Endodermal cell (in vitro differentiated cells): ENCODE results near the gene ORAI3. TPM values are rescaled to one million over a fixed set of nuclear protein-coding genes. Genes with fewer than 3 reads are reported as not detected.

Experiments used
- DNase-seq: peaks from one replicate; pipeline ENCODE4 v3.0.0-alpha.2; 2017
- H3K27ac ChIP-seq: 2 replicates; pipeline ENCODE4 v1.5.1; 2013; ENCODE audit warnings: mild to moderate bottlenecking, low read depth, low read length, moderate library complexity
- H3K27me3 ChIP-seq: 2 replicates; pipeline ENCODE4 v1.6.1; 2013; ENCODE audit warnings: mild to moderate bottlenecking, low read length, moderate library complexity; ENCODE audit not compliant: insufficient read depth, control insufficient read depth, poor library complexity, severe bottlenecking
- H3K36me3 ChIP-seq: 2 replicates; pipeline ENCODE4 v1.7.0; 2013; ENCODE audit warnings: mild to moderate bottlenecking, low read length, moderate library complexity; ENCODE audit not compliant: control insufficient read depth, insufficient read depth
- H3K4me1 ChIP-seq: one replicate; pipeline ENCODE4 v1.7.0; 2013; ENCODE audit warnings: low read length; ENCODE audit not compliant: control insufficient read depth, insufficient read depth
- H3K4me3 ChIP-seq: 2 replicates; pipeline ENCODE4 v1.5.1; 2013; ENCODE audit warnings: mild to moderate bottlenecking, low read length, moderate library complexity
- H3K9ac ChIP-seq: 2 replicates; pipeline ENCODE4 v1.6.1; 2013; ENCODE audit warnings: mild to moderate bottlenecking, low read length, moderate library complexity; ENCODE audit not compliant: poor library complexity, severe bottlenecking; ENCODE audit errors: extremely low read depth
- H3K9me3 ChIP-seq: 2 replicates; pipeline ENCODE4 v1.6.1; 2013; ENCODE audit warnings: mild to moderate bottlenecking, low read length, moderate library complexity; ENCODE audit not compliant: control insufficient read depth
- H3K27ac Mint-ChIP-seq: 2 replicates; pipeline ENCODE4 v1.8.0; 2020; ENCODE audit warnings: mixed read lengths
- H3K27me3 Mint-ChIP-seq: 2 replicates; pipeline ENCODE4 v1.8.0; 2021; ENCODE audit warnings: mild to moderate bottlenecking, mixed read lengths; ENCODE audit not compliant: insufficient read depth
- H3K36me3 Mint-ChIP-seq: 2 replicates; pipeline ENCODE4 v1.8.0; 2020; ENCODE audit warnings: low read depth, mixed read lengths
- H3K4me1 Mint-ChIP-seq: 2 replicates; pipeline ENCODE4 v1.8.0; 2020; ENCODE audit warnings: mixed read lengths
- H3K4me3 Mint-ChIP-seq: 2 replicates; pipeline ENCODE4 v1.8.0; 2020; ENCODE audit warnings: mild to moderate bottlenecking, moderate library complexity, mixed read lengths
- H3K9me3 Mint-ChIP-seq: 2 replicates; pipeline ENCODE4 v1.8.0; 2020; ENCODE audit warnings: mild to moderate bottlenecking, mixed read lengths
- CTCF ChIP-seq: fragments of 200-600 bp; sonication (generic); conservative IDR thresholded peaks from 2 replicates; pipeline ENCODE4 v1.5.0; 2021; ENCODE audit warnings: antibody characterized with exemption, mild to moderate bottlenecking
- WGBS, 2 experiments: methylation state at CpG; one replicate each; pipeline versions ENCODE4 v1.1.5 to v1.1.7; 2013; ENCODE audit warnings: missing lambda C conversion rate in 2 of 2, mixed read lengths in 1 of 2; ENCODE audit not compliant: insufficient coverage in 1 of 2, insufficient read length in 1 of 2; 5-methylcytosine and 5-hydroxymethylcytosine counted together
- total RNA-seq, 2 donors: library from RNA; stranded (reverse); fragmentation: NEBNext Ultra II Directional in 1 of 2; extraction: Animal tissue kit (Norgen Biotek cat#: 25700) in 1 of 2; gene quantifications; 2 replicates in 1 of 2; 3 replicates in 1 of 2; pipeline ENCODE4 v1.2.1, GENCODE V29; 2021

Gene ORAI3
- total RNA-seq, 2 donors from 2014 or later = 16.9 to 17.7 TPM

- H3K9me3 ChIP-seq = no peaks in the 10 kb centered on the region
- peaks cover 2% of the 10 kb centered on the region for H3K4me1 Mint-ChIP-seq
- no peaks in the 10 kb centered on the region for H3K27me3 ChIP-seq
- H3K27ac ChIP-seq = no peak overlapping the region
- H3K4me3 ChIP-seq = no peak overlapping the region
- H3K27me3 Mint-ChIP-seq = no peaks in the 10 kb centered on the region
- H3K4me3 Mint-ChIP-seq = no peak overlapping the region
- no peak overlapping the region for H3K27ac Mint-ChIP-seq
- no peaks in the 10 kb centered on the region for H3K4me1 ChIP-seq
- no peak for TF ChIP-seq CTCF
- no peak for DNase-seq
- H3K36me3 Mint-ChIP-seq = peaks cover 53% of the 10 kb centered on the region
- H3K36me3 ChIP-seq = peaks cover 46% of the 10 kb centered on the region
- 96 to 99% methylated on average over 12 to 14 of the region's 14 CpGs for WGBS, 2 experiments
- no peaks in the 10 kb centered on the region for H3K9me3 Mint-ChIP-seq
- H3K9ac ChIP-seq = no peak overlapping the region
These were observed 32.1 kb downstream of the ORAI3 start for GRCh38 chr16:30980959-30981358.

GRCh38 chr16:30982548-30983288 is 33.9 kb downstream of the ORAI3 start:
- H3K4me1 Mint-ChIP-seq = peaks cover 2% of the 10 kb centered on the region
- DNase-seq = no peak
- H3K36me3 Mint-ChIP-seq = peaks cover 42% of the 10 kb centered on the region
- 92% methylated on average over 12 to 17 of the region's 17 CpGs for whole genome bisulfite sequencing, 2 experiments
- Histone ChIP-seq H3K9ac (no peak overlapping the region), H3K4me3 (no peak overlapping the region), H3K27me3 (no peaks in the 10 kb centered on the region), H3K4me1 (no peaks in the 10 kb centered on the region), H3K27ac (no peak overlapping the region), H3K9me3 (no peaks in the 10 kb centered on the region), H3K36me3 (peaks cover 38% of the 10 kb centered on the region)
- no peaks in the 10 kb centered on the region for H3K27me3 Mint-ChIP-seq
- TF ChIP-seq CTCF = no peak
- H3K4me3 Mint-ChIP-seq = no peak overlapping the region
- peak overlapping the region; percentile 68 for H3K27ac Mint-ChIP-seq
- no peaks in the 10 kb centered on the region for H3K9me3 Mint-ChIP-seq

- no peak for TF ChIP-seq CTCF
- Histone ChIP-seq H3K36me3 (peaks cover 33% of the 10 kb centered on the region), H3K9me3 (no peaks in the 10 kb centered on the region), H3K4me3 (no peak overlapping the region), H3K27me3 (no peaks in the 10 kb centered on the region), H3K27ac (no peak overlapping the region), H3K9ac (no peak overlapping the region), H3K4me1 (no peaks in the 10 kb centered on the region)
- peak; percentile 65 for DNase-seq
- peak overlapping the region; percentile 68 for H3K27ac Mint-ChIP-seq
- no peak overlapping the region for H3K4me3 Mint-ChIP-seq
- no peaks in the 10 kb centered on the region for H3K9me3 Mint-ChIP-seq
- H3K4me1 Mint-ChIP-seq = peaks cover 2% of the 10 kb centered on the region
- no peaks in the 10 kb centered on the region for H3K27me3 Mint-ChIP-seq
- 93% methylated on average over 17 to 25 of the region's 25 CpGs for WGBS, 2 experiments
- H3K36me3 Mint-ChIP-seq = peaks cover 41% of the 10 kb centered on the region
These were observed 34.5 kb downstream of the ORAI3 start for GRCh38 chr16:30983289-30983889.
